GM21526 (cell line): Measurements from ENCODE around the gene C1orf226.

Source experiments
- ATAC-seq: cut with Tn5 transposase; IDR thresholded peaks from one replicate; pipeline ENCODE4 v1.9.1; 2021; ENCODE audit warnings: moderate library complexity; ENCODE audit not compliant: unreplicated experiment, low FRiP score

C1orf226 gene

GRCh38 chr1:162383516-162383915 is 2.0 kb downstream of the C1orf226 start:
- ATAC-seq, result no peak

GRCh38 chr1:162384116-162384515 is 2.6 kb downstream of the C1orf226 start:
- ATAC-seq, result no peak

GRCh38 chr1:162384601-162385279 is 3.2 kb downstream of the C1orf226 start:
- no peak for ATAC-seq

GRCh38 chr1:162385280-162385623 is 3.7 kb downstream of the C1orf226 start:
- ATAC-seq, result no peak

- no peak for ATAC-seq
Observed at GRCh38 chr1:162385702-162386101, 4.2 kb downstream of the C1orf226 start.

GRCh38 chr1:162386292-162387225 is 5.0 kb downstream of the C1orf226 start:
- no peak for ATAC-seq

GRCh38 chr1:162387226-162388082 is 5.9 kb downstream of the C1orf226 start:
- ATAC-seq, result no peak

GRCh38 chr1:162388083-162388594 is 6.6 kb downstream of the C1orf226 start:
- no peak for ATAC-seq

GRCh38 chr1:162388615-162389014 is 7.1 kb downstream of the C1orf226 start:
- no peak for ATAC-seq

GRCh38 chr1:162389021-162389818 is 7.7 kb downstream of the C1orf226 start:
- no peak for ATAC-seq

GRCh38 chr1:162389971-162390370 is 8.4 kb downstream of the C1orf226 start:
- no peak for ATAC-seq

- ATAC-seq, result no peak
Observed at GRCh38 chr1:162390396-162391185, 9.1 kb downstream of the C1orf226 start.

GRCh38 chr1:162391790-162392563 is 10.4 kb downstream of the C1orf226 start:
- ATAC-seq, result no peak

GRCh38 chr1:162396201-162396906 is 14.8 kb downstream of the C1orf226 start:
- ATAC-seq, result no peak

GRCh38 chr1:162397039-162397448 is 15.5 kb downstream of the C1orf226 start:
- ATAC-seq, result no peak

- ATAC-seq, result no peak
Observed at GRCh38 chr1:162397943-162398560, 16.5 kb downstream of the C1orf226 start.

- no peak for ATAC-seq
Observed at GRCh38 chr1:162398999-162399580, 17.6 kb downstream of the C1orf226 start.
